ENCODE data around the gene ACCSL.

The ACCSL gene

DNA sequence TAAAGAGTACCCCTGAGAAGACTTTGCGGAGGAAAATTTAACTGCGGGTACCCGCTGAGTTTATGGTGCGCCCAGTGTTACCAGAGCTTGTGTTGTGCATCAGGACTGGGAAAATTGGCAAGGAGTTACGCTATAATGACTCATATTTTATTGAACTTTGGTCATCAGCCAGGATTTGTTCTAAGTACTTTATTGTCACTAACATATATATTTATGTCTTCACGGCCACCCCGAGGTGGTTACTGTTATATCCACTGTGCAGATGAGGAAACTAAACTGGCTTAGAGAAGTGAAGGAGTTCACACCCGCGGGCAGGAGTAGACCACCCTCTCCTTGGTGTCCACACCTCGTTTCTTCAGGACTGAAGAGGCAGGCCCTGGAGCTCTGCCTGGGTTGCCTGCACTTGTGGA is 19.0 kb downstream of the ACCSL start:
- H3K4me3 ChIP-seq (ENCODE audit: severe bottlenecking): peak overlapping the region; percentile 46
- no peaks in the 10 kb centered on the region for H3K27me3 ChIP-seq (ENCODE audit: insufficient read depth, poor library complexity, severe bottlenecking)
- H3K9me3 ChIP-seq (ENCODE audit: severe bottlenecking): no peaks in the 10 kb centered on the region
- peaks cover 5% of the 10 kb centered on the region for H3K4me1 ChIP-seq (ENCODE audit: insufficient read depth, poor library complexity, severe bottlenecking)
- TF ChIP-seq, protein P1, sequence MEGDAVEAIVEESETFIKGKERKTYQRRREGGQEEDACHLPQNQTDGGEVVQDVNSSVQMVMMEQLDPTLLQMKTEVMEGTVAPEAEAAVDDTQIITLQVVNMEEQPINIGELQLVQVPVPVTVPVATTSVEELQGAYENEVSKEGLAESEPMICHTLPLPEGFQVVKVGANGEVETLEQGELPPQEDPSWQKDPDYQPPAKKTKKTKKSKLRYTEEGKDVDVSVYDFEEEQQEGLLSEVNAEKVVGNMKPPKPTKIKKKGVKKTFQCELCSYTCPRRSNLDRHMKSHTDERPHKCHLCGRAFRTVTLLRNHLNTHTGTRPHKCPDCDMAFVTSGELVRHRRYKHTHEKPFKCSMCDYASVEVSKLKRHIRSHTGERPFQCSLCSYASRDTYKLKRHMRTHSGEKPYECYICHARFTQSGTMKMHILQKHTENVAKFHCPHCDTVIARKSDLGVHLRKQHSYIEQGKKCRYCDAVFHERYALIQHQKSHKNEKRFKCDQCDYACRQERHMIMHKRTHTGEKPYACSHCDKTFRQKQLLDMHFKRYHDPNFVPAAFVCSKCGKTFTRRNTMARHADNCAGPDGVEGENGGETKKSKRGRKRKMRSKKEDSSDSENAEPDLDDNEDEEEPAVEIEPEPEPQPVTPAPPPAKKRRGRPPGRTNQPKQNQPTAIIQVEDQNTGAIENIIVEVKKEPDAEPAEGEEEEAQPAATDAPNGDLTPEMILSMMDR (IDR thresholded peaks at IDR 0.05; ENCODE audit: poor library complexity, severe bottlenecking): no peak
- peak overlapping the region; percentile 51 for H3K27ac ChIP-seq (ENCODE audit: poor library complexity, severe bottlenecking)
- no peaks in the 10 kb centered on the region for H3K36me3 ChIP-seq (ENCODE audit: low read depth)
- peak; percentile 0 for DNase-seq (ENCODE audit: low spot score)
- peak; percentile 61 for ATAC-seq (ENCODE audit: low read depth)

DNA sequence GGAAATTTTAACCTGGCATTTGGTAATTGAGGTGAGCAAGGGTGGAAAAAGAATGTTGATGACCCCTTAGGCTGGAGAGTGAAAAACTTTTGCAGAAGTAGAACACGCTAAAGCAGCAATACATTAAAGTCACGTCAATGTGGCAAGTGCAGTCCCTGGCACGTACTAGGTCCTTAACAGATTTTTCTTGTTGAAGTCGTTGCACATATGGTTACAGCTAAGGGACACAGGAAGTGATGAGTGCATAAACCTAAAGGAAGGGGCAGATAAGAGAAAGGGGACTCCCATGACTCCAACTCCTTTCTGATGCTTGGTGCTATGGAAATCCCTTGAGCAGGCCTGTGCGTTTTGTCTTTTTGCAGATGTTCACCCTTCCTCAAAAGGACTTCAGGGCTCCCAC is 19.5 kb downstream of the ACCSL start:
- Histone ChIP-seq H3K9me3 (ENCODE audit: severe bottlenecking) (no peaks in the 10 kb centered on the region), H3K36me3 (ENCODE audit: low read depth) (no peaks in the 10 kb centered on the region), H3K4me3 (ENCODE audit: severe bottlenecking) (no peak overlapping the region), H3K27me3 (ENCODE audit: insufficient read depth, poor library complexity, severe bottlenecking) (no peaks in the 10 kb centered on the region), H3K4me1 (ENCODE audit: insufficient read depth, poor library complexity, severe bottlenecking) (peaks cover 5% of the 10 kb centered on the region), H3K27ac (ENCODE audit: poor library complexity, severe bottlenecking) (no peak overlapping the region)
- DNase-seq (ENCODE audit: low spot score) (no peak), ATAC-seq (ENCODE audit: low read depth) (no peak)
- TF ChIP-seq, protein P1 (IDR thresholded peaks at IDR 0.05; ENCODE audit: poor library complexity, severe bottlenecking): no peak

DNA sequence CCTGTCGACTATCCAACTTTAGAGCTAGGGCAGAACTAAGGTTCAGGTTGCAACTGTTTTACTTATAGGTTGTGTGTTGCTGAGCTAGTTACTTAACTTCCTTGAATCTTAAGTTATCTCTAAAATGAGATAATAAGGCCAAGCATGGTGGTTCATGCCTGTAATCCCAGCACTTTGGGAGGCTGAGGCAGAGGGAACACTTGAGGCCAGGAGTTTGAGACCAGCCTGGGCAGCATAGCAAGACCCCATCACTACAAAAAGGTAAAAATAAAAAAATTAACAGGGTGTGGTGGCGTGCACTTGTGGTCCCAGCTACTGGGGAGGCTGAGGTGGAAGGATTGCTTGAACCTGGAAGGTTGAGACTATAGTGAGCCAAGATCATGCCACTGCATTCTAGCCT is 20.4 kb downstream of the ACCSL start:
- Histone ChIP-seq H3K4me1 (ENCODE audit: insufficient read depth, poor library complexity, severe bottlenecking) (peaks cover 5% of the 10 kb centered on the region), H3K27ac (ENCODE audit: poor library complexity, severe bottlenecking) (no peak overlapping the region), H3K4me3 (ENCODE audit: severe bottlenecking) (no peak overlapping the region), H3K36me3 (ENCODE audit: low read depth) (no peaks in the 10 kb centered on the region), H3K27me3 (ENCODE audit: insufficient read depth, poor library complexity, severe bottlenecking) (no peaks in the 10 kb centered on the region), H3K9me3 (ENCODE audit: severe bottlenecking) (no peaks in the 10 kb centered on the region)
- DNase-seq (ENCODE audit: low spot score): no peak
- ATAC-seq (ENCODE audit: low read depth): no peak
- TF ChIP-seq, protein P1 (IDR thresholded peaks at IDR 0.05; ENCODE audit: poor library complexity, severe bottlenecking): no peak

DNA sequence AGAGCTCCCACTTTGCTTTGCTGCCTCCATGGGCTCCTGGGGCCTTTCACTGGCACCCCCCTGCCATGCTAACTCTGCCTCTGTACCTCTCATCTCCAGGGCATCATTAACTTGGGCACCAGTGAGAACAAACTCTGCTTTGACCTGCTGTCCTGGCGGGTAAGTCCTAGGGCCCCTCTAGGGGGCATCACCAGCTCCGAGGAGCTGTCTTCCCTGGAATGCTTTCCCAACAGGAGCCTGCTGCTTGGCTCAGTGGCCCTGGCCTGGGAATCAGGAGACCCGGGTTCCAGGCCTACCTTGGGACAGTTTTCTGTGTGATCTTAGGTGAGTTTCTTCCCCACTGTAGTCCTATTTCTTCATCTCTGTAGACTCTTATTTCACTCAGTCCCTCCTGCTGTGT is 23.4 kb downstream of the ACCSL start:
- Histone ChIP-seq H3K4me3 (ENCODE audit: severe bottlenecking) (no peak overlapping the region), H3K27ac (ENCODE audit: poor library complexity, severe bottlenecking) (no peak overlapping the region), H3K36me3 (ENCODE audit: low read depth) (no peaks in the 10 kb centered on the region), H3K4me1 (ENCODE audit: insufficient read depth, poor library complexity, severe bottlenecking) (peaks cover 5% of the 10 kb centered on the region), H3K27me3 (ENCODE audit: insufficient read depth, poor library complexity, severe bottlenecking) (no peaks in the 10 kb centered on the region), H3K9me3 (ENCODE audit: severe bottlenecking) (no peaks in the 10 kb centered on the region)
- no peak for DNase-seq (ENCODE audit: low spot score)
- ATAC-seq (ENCODE audit: low read depth): no peak
- TF ChIP-seq, protein P1 (IDR thresholded peaks at IDR 0.05; ENCODE audit: poor library complexity, severe bottlenecking): no peak

DNA sequence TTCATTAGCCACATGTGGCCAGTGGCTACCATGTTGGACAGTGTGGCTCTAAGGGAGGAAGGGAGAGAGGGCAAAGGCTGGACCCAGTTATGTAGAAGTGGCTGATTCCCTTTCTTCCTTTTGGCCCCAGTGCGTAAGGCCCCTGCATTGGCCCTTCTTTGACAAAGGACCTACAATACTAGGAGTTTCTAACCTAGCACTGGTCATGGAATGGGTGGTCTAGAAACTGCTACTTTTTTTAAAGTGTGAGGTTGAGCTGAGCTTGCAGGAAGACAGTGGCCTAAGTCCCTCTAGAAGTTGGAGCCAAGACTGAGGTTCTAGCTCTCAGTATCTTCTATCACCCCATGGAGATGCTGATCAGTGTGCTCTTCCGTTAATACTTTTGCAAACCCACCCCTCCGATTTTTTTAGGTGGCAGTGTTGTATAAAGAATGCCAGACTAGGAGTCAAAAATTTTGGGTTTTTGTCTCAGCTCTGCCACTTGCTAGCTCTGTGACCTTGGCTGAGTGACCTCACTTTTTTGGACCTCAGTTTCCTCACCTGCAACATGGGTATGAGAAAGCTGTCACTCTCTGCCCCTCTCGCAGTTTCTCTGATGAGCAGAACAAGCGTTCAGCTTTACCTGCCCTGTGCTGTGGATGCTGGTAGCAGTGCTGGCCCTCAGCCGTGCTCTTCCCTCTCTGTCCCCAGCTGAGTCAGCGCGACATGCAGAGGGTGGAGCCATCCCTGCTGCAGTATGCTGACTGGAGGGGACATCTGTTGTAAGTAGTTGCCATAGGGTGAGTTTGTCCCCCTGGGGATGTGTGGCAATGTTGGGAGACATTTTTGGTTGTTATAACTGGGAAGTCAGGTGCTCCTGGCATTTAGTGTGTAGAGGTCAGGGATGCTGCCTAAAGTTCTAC is 25.2 kb downstream of the ACCSL start:
- H3K27me3 ChIP-seq (ENCODE audit: insufficient read depth, poor library complexity, severe bottlenecking): no peaks in the 10 kb centered on the region
- DNase-seq (ENCODE audit: low spot score) (no peak), ATAC-seq (ENCODE audit: low read depth) (no peak)
- H3K4me1 ChIP-seq (ENCODE audit: insufficient read depth, poor library complexity, severe bottlenecking): no peaks in the 10 kb centered on the region
- no peak overlapping the region for H3K27ac ChIP-seq (ENCODE audit: poor library complexity, severe bottlenecking)
- TF ChIP-seq, protein P1 (IDR thresholded peaks at IDR 0.05; ENCODE audit: poor library complexity, severe bottlenecking): no peak
- H3K4me3 ChIP-seq (ENCODE audit: severe bottlenecking): no peak overlapping the region
- no peaks in the 10 kb centered on the region for H3K9me3 ChIP-seq (ENCODE audit: severe bottlenecking)
- no peaks in the 10 kb centered on the region for H3K36me3 ChIP-seq (ENCODE audit: low read depth)

Measured in RWPE2 (cell line).